ENCODE results near the gene ADARB2.
A peak's percentile ranks its signal among the peaks of the same experiment; 100 is the strongest.
"Not testable (repeated sequence)": the region's sequence is repeated elsewhere in the genome, so short reads cannot be mapped to it uniquely, and the experiment has no call there.

Gene ADARB2

DNA sequence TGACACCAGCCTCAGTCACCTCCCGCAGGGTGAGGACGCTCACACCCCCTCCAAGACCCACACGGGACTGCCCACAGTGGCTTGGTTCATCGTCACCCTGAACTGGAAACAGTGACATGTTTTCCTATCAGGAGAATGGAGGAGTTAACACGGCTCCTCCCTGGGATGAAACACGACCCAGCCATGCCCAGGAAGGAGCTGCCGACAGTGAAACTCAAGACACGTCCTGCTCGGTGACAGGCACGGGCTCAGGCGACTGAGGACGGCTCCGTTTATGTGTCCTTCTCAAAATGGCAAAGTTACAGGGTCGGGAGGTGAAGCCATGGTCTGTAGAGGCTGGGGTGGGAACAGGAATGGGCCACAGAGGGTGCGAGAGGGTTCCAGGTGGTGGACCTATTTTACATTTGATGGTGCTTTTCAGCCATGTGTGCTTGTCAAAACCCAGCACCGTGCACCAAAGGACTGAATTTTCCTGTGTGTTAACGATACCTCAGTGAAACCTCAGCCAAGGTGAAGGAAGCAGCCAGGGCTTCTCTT, 272.4 kb downstream of the ADARB2 start:
- peak overlapping the region in 1 of 7 experiments; percentile 12 for H3K4me3 ChIP-seq

DNA sequence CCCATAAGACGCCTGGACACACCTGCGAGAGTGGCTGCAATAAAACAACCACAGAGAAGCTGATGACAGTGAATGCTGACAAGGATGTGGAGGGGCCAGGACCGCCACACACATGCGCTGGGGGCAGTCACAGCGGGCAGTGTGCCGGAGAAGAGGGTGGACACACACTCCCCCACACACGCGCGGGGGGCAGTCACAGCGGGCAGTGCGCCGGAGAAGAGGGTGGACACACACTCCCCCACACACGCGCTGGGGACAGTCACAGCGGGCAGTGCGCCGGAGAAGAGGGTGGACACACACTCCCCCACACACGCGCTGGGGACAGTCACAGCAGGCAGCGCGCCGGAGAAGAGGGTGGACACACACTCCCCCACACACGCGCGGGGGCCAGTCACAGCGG, 273.4 kb downstream of the ADARB2 start:
- H3K27ac ChIP-seq: peak overlapping the region in 1 of 21 experiments; percentile 61
- H3K4me3 ChIP-seq: not testable (repeated sequence)

More for the DNA sequence above, 272.4 kb downstream of the ADARB2 start:
- H3K27ac ChIP-seq: peak overlapping the region in 2 of 21 experiments; percentile 31 to 50

DNA sequence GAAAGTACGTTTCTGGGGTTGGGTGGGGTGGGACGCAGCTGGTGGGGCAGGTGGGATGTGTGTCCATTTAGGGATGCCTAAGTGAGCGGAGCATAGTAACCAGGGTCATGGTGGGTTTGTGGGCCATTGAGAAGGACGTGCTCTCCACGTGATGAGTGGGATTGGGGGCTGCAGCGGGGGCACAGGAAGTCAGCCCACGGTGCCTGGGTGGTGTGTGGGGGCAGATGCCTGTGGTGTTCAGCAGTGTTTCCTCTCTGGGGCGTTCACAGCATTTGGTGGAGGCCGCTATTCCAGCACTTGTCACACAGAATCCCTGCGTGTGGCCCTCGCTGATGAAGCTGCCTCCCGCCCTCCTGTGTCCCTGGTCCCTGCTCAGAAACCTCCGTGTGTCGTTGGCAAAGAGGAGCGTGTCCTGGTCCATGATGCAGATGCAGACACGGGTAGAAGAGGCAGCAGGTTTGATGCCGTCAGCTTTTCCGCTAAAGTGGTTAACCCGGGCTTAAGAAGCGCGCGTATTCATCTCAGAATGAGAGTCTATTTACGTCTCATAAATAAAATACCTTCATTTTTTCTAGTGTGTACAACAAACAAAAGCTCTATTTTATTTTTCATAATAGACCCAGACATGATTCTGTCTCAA, 274.2 kb downstream of the ADARB2 start:
- Histone ChIP-seq H3K4me3 (no peak overlapping the region), H3K27ac (peak overlapping the region in 1 of 21 experiments; percentile 44)

DNA sequence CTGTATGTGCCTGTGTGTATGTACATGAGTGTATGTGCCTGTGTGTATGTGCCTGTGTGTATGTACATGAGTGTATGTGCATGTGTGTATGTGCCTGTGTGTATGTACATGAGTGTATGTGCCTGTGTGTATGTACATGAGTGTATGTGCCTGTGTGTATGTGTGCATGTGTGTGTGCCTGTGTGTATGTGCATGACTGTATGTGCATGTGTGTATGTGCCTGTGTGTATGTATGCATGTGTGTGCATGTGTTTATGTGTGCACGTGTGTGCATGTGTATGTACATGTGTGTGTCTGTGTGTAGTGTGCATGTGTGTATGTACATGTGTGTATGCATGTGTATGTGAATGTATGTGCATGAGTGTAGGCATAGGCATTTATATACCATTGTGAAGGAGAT, 274.8 kb downstream of the ADARB2 start:
- Histone ChIP-seq H3K27ac (no peak overlapping the region), H3K4me3 (no peak overlapping the region)

DNA sequence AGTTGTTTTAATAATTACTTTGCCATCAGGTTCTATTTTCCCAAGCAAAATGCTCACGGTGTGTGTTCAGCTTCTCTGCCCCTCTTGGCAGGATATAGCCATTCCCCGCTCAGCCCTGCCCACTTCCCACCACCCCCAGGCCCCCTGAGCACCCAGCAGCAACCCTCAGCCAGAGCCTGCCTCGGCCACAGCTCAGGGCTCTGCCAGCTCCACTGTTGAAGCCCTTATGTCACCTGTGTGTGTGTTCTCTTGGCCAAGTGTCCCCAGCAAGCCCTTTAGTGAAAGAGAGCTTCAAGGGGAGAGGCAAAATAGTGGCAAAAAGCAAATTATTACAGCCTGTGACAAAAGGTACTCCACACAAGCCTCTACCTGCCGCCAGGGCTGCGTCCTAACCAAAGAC, 275.3 kb downstream of the ADARB2 start:
- no peak overlapping the region for H3K4me3 ChIP-seq

GRCh38 chr10:1461016-1461415, 276.3 kb downstream of the ADARB2 start:
- Histone ChIP-seq H3K4me3 (no peak overlapping the region), H3K27ac (no peak overlapping the region)

More for the DNA sequence above, 275.3 kb downstream of the ADARB2 start:
- no peak overlapping the region for H3K27ac ChIP-seq

DNA sequence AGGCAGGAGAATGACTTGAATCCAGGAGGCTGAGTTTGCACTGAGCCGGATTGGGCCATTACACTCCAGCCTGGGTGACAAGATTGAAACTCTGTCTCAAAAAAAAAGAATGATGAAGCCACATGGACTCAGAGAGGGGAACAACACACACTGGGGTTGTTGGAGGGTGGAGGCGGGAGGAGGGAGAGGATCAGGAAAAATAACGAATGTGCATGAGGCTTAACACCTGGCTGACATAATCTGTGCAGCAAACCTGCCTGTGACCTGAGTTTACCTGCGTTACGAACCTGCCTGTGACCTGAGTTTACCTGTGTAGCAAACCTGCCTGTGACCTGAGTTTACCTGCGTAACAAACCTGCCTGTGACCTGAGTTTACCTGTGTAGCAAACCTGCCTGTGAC, 277.7 kb downstream of the ADARB2 start:
- H3K4me3 ChIP-seq, H3K27ac ChIP-seq: not testable (repeated sequence)

DNA sequence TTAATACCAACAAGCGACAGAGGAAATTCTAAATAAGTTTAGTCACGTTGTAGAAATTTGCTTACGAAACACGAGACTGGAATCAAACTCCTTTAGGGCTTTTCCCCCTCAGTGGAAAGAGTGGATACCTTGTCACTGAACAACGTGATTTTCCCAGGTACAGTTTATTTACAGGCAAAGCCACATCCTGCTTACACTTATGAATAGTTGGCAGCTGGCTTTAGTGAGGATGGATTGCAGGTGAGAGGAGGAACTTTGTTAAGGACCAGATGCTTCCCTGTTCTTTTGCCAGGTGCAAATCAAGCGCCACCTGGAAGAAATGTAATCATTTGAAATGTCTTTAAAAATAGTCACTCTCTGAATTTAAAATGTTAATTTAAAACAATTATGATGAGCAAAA, 282.4 kb downstream of the ADARB2 start:
- H3K27ac ChIP-seq: no peak overlapping the region

DNA sequence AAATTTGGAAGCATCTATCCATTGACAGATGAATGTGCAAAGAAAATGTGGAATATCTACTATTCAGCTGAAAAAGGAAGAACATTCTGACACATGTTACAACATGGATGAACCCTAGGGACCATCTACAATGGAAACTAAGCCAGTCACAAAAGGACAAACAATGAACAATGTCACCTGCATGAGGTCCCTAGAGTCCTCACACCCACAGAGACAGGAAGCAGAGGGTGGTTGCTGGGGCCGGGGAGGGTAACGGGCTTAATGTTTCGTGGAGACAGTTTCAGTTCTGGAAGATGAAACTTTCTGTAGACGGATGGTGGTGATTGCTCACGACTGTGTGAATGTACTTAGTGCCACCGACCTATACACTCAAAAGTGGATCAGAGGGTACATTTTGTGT, 282.9 kb downstream of the ADARB2 start:
- Histone ChIP-seq H3K27ac (no peak overlapping the region), H3K4me3 (no peak overlapping the region)

More for the DNA sequence above, 282.4 kb downstream of the ADARB2 start:
- H3K4me3 ChIP-seq: no peak overlapping the region

DNA sequence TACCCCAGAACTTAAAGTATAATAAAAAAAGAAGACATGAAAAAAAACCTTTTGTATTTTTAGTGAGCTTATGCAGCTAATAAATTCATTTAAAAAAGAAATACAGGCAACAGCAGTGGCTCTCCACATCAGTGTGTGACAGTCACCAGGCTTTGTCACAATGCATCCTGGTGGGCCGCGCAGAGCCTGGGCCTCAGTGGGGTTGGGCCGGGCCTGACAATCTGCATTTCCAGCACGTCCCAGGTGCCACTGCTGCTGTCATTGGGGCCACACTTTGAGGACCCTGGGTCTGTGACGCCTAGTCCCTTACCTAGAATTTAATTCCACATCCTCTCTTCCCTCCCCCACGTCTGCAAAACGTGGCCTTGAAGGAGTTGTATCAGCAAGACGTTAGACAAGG, 284.5 kb downstream of the ADARB2 start:
- H3K27ac ChIP-seq: no peak overlapping the region

GRCh38 chr10:1451941-1452340, 285.4 kb downstream of the ADARB2 start:
- no peak overlapping the region for H3K4me3 ChIP-seq
- H3K27ac ChIP-seq: no peak overlapping the region

More for the DNA sequence above, 284.5 kb downstream of the ADARB2 start:
- H3K4me3 ChIP-seq: no peak overlapping the region

DNA sequence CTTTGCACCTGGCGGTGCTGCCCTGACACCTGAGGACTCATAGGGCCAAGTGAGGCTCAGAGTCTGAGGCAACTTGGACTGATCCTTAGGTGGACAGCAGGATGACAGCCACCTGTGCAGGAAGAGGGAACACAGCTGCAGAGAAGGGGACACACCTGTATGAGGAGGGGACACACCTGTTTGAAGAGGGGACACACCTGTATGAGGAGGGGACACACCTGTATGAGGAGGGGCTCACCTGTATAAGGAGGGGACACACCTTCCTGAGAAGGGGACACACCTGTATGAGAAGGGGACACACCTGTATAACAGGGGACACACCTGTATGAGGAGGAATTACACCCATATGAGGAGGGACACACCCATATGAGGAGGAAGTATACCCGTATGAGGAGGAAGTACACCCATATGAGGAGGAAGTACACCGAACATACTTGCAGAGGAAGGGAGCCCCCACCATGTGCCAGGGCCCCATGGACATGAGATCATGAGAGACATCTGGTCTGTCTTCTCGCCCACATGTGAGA, 285.9 kb downstream of the ADARB2 start:
- no peak overlapping the region for H3K4me3 ChIP-seq
- H3K27ac ChIP-seq: no peak overlapping the region

GRCh38 chr10:1449572-1450205, 287.6 kb downstream of the ADARB2 start:
- Histone ChIP-seq H3K27ac (no peak overlapping the region), H3K4me3 (no peak overlapping the region)

DNA sequence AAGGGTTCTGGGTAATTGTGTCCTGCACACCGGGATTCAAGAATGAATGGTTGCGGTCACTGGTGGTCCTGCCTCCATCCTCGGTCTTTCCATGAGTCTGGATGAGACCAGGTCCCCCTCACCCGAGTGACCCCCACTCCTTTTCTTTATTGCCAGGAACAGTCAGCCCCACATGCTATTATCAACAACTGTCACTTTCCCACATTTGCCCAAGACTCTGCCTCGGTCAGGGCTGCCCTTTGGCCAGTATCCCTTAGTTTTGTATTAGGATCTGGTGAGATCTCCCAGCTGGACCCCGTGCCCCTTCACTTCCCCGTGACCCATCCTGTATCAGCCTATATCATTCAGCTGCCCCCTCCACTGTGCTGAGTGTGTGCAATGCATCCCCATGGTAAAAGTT, 288.3 kb downstream of the ADARB2 start:
- H3K27ac ChIP-seq: peak overlapping the region in 1 of 21 experiments; percentile 11
- H3K4me3 ChIP-seq: no peak overlapping the region

GRCh38 chr10:1448252-1448930, 288.9 kb downstream of the ADARB2 start:
- Histone ChIP-seq H3K27ac (peak overlapping the region in 1 of 21 experiments; percentile 11), H3K4me3 (no peak overlapping the region)

- Histone ChIP-seq H3K27ac (no peak overlapping the region), H3K4me3 (no peak overlapping the region)
Observed at GRCh38 chr10:1444826-1445225, 292.5 kb downstream of the ADARB2 start.

DNA sequence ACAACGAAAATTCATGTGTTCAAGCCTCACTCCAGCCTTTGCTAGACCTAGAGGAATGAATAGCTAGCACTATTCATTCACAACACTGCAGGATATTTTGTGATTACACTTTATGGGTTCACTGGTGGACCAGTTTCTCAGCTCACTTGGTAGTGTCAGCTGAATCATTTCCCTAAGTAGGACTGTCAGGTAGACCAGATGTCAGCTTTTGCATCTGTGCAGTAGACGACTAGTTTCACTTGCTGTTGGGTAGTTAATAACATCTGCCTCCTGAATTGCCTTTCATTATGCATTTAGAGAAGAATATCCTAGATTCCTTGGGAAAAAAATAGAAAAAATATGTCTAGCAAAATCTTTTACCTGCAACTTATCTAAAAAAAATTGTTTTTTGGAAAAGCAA, 296.4 kb downstream of the ADARB2 start:
- H3K27ac ChIP-seq: no peak overlapping the region
- no peak overlapping the region for H3K4me3 ChIP-seq

- H3K4me3 ChIP-seq: no peak overlapping the region
- H3K27ac ChIP-seq: no peak overlapping the region
Observed at GRCh38 chr10:1434912-1435692, 302.2 kb downstream of the ADARB2 start.

GRCh38 chr10:1434202-1434601, 303.1 kb downstream of the ADARB2 start:
- Histone ChIP-seq H3K4me3 (no peak overlapping the region), H3K27ac (no peak overlapping the region)

DNA sequence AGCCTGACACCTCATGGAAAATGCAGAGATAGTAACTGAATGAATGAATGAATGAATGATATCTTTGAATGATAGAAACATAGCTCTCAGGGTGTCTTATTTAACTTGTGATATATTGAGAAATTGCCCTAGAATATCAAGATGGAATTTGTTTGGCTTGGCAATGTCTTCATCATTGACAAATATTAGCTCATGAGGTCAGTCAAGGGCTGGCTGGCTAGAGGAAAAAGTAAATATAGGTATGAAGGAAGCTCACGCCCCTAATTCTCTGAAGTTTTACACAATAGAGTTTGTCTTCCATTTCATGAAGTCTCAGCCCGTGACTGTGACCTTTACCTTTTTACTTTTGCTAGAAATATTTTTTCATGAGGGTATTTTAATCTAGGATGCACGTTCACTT, 305.2 kb downstream of the ADARB2 start:
- H3K27ac ChIP-seq: no peak overlapping the region
- no peak overlapping the region for H3K4me3 ChIP-seq
